ACC112 (cell line): ENCODE measurements around the gene RBM47.

Source experiments
- H2AFZ ChIP-seq: fragments of 200-600 bp; sonication (generic); one replicate; pipeline ENCODE4 v1.6.0; 2017; ENCODE audit warnings: antibody characterized with exemption, low read length; ENCODE audit not compliant: unreplicated experiment
- H3K27ac ChIP-seq: fragments of 200-600 bp; sonication (generic); 2 replicates; pipeline ENCODE4 v1.5.1; 2014; ENCODE audit warnings: low read depth, mild to moderate bottlenecking, antibody characterized with exemption, low read length, moderate library complexity
- H3K27me3 ChIP-seq: fragments of 200-600 bp; sonication (generic); 2 replicates; pipeline ENCODE4 v1.6.1; 2014; ENCODE audit warnings: mild to moderate bottlenecking, antibody characterized with exemption, low read length, moderate library complexity, mixed read lengths; ENCODE audit not compliant: insufficient read depth
- H3K36me3 ChIP-seq: fragments of 200-600 bp; sonication (generic); 2 replicates; pipeline ENCODE4 v1.6.1; 2016; ENCODE audit warnings: mild to moderate bottlenecking, antibody characterized with exemption, low read length, moderate library complexity, mixed read lengths; ENCODE audit not compliant: insufficient read depth
- H3K4me1 ChIP-seq: fragments of 200-600 bp; sonication (generic); one replicate; pipeline ENCODE4 v1.6.1; 2016; ENCODE audit warnings: low read length, mixed read lengths; ENCODE audit not compliant: insufficient read depth, unreplicated experiment, control insufficient read depth
- H3K4me3 ChIP-seq: fragments of 200-600 bp; sonication (generic); 2 replicates; pipeline ENCODE4 v1.5.1; 2014; ENCODE audit warnings: mild to moderate bottlenecking, low read depth, low read length
- H3K79me2 ChIP-seq: fragments of 200-600 bp; sonication (generic); one replicate; pipeline ENCODE4 v1.6.0; 2016; ENCODE audit warnings: low read length; ENCODE audit not compliant: control insufficient read depth, unreplicated experiment, insufficient read depth

RBM47 gene

DNA sequence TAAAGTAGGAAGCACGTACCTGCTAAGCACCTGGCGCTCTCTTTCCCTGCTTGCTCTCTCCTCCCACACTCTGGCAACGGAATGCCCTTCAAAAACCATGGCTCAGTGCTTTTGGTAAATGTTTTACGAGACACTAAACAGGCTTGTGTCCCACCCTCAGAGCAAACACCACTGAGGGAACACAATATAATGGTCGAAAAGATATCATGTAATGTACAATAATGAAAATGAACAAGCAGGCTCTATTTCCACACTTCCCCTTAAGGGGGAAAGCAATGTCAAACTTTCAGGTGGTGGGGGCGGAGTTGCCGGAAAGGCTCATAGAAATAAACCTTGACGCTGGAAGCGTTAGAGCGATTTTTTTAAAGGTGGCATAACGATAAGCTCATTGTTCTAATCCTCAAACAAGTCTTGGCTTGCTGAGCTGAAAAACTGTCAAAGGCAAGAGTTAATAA lies 115.1 kb downstream of the RBM47 start:
- Histone ChIP-seq H3K27ac (no peak overlapping the region), H2AFZ (no peak overlapping the region), H3K4me3 (no peak overlapping the region), H3K4me1 (no peaks in the 10 kb centered on the region), H3K27me3 (no peaks in the 10 kb centered on the region), H3K79me2 (no peaks in the 10 kb centered on the region), H3K36me3 (no peaks in the 10 kb centered on the region)

DNA sequence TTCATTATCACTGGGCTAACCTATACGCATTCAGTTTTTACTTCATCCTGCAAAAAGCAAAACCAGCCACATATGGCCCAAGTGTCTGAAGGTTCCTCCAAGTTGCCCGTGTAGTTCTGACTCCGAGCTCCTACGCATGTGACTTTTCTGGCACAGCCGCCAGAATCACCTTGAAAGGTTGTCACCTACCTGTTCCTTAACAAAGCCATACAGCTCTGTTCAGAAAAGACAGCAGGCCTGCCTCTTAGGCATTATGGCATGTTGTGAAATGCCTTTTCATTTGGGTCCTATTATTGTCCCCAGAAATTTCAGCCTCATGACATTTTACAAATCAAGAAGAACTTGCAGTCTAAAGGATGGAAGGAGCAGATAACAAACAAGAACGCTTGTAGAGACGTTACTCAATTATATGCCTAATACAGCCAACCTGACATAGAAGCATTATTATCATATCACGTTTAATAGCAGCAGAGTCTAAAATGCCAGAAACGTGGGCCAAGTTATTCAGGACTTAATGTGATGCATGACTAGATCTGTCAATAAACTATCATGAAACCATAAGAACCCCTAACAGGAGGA lies 118.5 kb downstream of the RBM47 start:
- H3K27ac ChIP-seq: no peak overlapping the region
- H3K4me3 ChIP-seq: no peak overlapping the region
- H3K27me3 ChIP-seq: no peaks in the 10 kb centered on the region
- no peak overlapping the region for H2AFZ ChIP-seq
- H3K4me1 ChIP-seq: no peaks in the 10 kb centered on the region
- H3K36me3 ChIP-seq: no peaks in the 10 kb centered on the region
- no peaks in the 10 kb centered on the region for H3K79me2 ChIP-seq

DNA sequence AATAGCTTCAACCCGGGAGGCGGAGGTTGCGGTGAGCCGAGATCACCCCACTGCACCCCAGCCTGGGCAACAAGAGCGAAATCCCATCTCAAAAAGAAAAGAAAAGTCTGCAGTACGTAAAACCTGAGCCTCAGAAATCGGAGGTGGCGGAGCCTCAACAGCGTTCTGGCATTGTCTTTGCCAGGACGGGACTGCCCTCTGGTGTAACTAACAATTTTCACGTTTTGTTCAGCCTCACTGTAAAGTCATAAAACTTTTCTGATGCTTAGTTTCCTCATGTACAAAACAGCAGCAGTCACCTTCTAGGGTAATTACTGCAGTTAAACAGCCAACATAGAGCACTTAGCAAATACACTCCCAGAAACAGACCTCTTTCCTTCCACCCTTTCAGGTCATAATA lies 121.7 kb downstream of the RBM47 start:
- H3K27ac ChIP-seq: no peak overlapping the region
- no peak overlapping the region for H2AFZ ChIP-seq
- H3K79me2 ChIP-seq: no peaks in the 10 kb centered on the region
- peaks cover 4% of the 10 kb centered on the region for H3K4me1 ChIP-seq
- H3K27me3 ChIP-seq: no peaks in the 10 kb centered on the region
- no peak overlapping the region for H3K4me3 ChIP-seq
- no peaks in the 10 kb centered on the region for H3K36me3 ChIP-seq

DNA sequence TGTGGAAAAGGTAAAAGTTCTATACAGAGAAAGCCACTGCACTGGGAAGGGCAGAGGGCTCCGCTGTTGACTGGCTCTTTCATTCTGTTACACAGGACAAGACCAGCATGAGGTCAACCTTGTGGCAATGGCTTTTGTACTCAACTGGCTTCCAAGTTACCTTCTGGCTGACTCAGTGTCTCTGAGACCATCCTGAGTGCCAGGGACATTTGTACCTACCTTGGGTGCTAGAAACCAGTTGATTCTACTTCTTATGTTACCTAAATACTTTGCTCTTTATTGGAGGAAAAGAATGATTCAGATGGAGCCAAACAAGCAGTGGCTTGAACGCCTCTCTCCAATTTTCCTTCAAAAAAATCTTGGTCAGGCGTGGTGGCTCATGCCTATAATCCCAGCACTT lies 123.2 kb downstream of the RBM47 start:
- Histone ChIP-seq H3K79me2 (no peaks in the 10 kb centered on the region), H3K4me1 (peaks cover 6% of the 10 kb centered on the region), H3K27me3 (no peaks in the 10 kb centered on the region), H3K4me3 (no peak overlapping the region), H3K36me3 (no peaks in the 10 kb centered on the region), H3K27ac (no peak overlapping the region), H2AFZ (no peak overlapping the region)

DNA sequence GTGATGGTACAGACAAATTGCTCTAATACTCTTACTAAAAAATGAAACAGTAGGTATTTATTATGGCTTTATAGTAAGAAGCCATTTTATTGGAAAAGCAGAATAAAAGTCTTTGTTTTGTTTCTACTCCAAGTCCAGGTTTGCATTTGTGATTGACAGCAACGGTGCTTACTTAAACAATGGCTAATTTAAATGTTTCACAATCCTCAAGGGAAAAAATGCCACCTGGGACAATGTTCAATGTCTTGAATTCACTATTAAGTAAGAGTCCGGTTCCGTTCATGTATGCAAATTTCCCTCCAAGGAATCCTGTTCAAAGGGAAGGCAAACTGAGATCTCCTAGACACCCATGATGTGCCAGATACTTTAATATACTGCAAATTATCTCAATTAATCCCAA lies 123.6 kb downstream of the RBM47 start:
- peaks cover 6% of the 10 kb centered on the region for H3K4me1 ChIP-seq
- H3K36me3 ChIP-seq: no peaks in the 10 kb centered on the region
- H3K4me3 ChIP-seq: no peak overlapping the region
- H2AFZ ChIP-seq: no peak overlapping the region
- no peak overlapping the region for H3K27ac ChIP-seq
- H3K79me2 ChIP-seq: no peaks in the 10 kb centered on the region
- H3K27me3 ChIP-seq: no peaks in the 10 kb centered on the region

DNA sequence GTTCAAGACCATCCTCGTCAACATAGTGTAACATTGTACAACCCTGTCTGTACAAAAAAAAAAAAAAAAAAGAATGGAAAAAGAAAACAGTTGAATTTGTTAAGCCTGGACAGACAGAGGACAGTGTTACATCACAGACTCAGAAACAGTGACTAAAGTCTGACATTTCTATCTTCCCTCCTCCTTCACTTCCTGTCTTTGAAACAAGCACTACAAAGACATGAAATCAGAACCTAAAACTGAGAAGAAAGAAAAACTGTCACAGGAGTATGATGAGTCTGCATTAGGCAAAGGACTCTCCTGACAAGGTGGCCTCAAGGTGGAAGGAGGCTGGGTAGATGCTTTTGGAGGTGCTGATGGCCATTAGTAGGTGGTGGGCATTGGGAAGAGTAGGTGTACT lies 126.7 kb downstream of the RBM47 start:
- no peaks in the 10 kb centered on the region for H3K27me3 ChIP-seq
- no peaks in the 10 kb centered on the region for H3K36me3 ChIP-seq
- H3K4me3 ChIP-seq: no peak overlapping the region
- H2AFZ ChIP-seq: peak overlapping the region; percentile 35
- H3K27ac ChIP-seq: no peak overlapping the region
- peaks cover 6% of the 10 kb centered on the region for H3K4me1 ChIP-seq
- H3K79me2 ChIP-seq: no peaks in the 10 kb centered on the region

DNA sequence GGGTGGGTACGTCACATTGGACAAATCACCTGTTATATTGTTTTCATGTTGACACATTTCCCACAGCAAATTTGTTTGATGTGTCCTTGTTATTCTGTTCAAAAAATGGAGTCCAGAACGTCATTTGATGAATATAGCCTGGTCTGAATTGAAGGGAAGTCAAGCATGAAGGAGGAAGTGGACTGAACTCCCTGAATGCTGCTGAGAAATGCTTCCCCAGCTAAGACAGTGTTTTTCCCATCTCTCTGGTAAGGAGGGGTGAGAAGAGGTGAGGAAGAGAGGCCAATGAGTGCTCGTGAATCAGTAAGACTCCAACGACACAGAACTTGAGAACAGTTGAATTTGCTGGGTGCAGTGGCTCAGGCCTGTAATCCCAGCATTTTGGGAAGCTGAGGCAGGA lies 127.4 kb downstream of the RBM47 start:
- H3K36me3 ChIP-seq: no peaks in the 10 kb centered on the region
- H2AFZ ChIP-seq: no peak overlapping the region
- H3K4me1 ChIP-seq: peaks cover 6% of the 10 kb centered on the region
- no peaks in the 10 kb centered on the region for H3K79me2 ChIP-seq
- no peak overlapping the region for H3K4me3 ChIP-seq
- no peaks in the 10 kb centered on the region for H3K27me3 ChIP-seq
- no peak overlapping the region for H3K27ac ChIP-seq

DNA sequence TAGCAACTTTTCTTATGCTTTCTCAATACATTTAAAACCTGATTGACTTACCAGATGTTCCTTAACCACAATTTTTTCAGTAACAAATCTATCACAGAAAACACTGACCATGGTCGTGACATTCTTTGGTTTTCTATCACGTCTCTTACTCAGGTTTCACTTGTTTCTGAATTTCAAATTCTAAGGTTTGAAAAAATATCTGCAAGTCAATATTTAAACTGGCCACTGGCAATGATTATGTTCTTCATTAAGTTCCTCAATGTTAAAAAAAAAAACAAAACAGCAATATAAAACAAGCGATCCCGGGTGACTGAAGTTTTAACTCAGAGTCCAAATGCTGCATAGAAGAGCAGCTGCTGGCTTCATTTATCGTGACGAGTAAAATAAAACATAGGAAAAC lies 128.9 kb downstream of the RBM47 start:
- Histone ChIP-seq H3K27me3 (no peaks in the 10 kb centered on the region), H3K4me3 (no peak overlapping the region), H3K27ac (no peak overlapping the region), H2AFZ (no peak overlapping the region), H3K79me2 (no peaks in the 10 kb centered on the region), H3K36me3 (no peaks in the 10 kb centered on the region), H3K4me1 (peaks cover 6% of the 10 kb centered on the region)

DNA sequence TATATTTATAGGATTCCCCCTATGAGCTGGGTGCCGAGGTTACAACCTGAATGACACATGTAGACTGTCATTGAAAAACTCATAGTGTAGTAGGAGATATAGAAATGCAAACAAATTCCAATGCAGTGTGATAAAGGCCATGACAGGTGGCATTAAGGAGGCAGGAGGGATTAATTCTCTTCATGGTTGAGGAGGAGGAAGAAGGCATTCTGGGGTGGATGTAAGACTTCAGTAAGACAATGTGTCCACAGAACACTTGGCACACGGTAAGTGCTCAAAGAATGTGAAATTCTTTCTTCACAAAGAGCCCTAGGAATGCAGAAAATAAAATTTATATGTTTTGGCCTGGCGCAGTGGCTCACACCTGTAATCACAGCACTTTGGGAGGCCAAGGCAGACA lies 136.5 kb downstream of the RBM47 start:
- Histone ChIP-seq H2AFZ (no peak overlapping the region), H3K4me1 (peaks cover 6% of the 10 kb centered on the region), H3K27me3 (0 out of 2 replicates have a peak, but pooled peaks cover 2% of the 10 kb centered on the region), H3K4me3 (no peak overlapping the region), H3K79me2 (no peaks in the 10 kb centered on the region), H3K36me3 (no peaks in the 10 kb centered on the region), H3K27ac (no peak overlapping the region)

DNA sequence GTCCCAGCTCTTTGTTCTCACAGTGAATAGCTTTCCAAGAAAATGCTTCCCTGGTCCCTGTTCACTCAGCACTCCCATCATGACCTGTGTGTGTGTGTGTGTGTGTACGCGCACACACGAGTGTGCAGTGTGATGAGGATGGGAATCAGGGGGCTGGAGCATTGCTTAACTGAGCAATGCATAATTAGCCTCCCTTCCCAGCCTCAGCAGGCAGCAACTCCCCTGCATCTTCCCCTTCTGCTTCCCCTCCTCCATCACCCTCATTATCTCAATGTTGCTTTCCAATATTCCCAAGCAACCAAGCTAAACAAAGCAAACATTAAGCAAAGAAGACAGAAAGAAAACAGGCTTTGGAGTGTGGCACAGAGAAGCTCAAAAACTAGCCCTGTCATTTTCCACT lies 137.0 kb downstream of the RBM47 start:
- Histone ChIP-seq H2AFZ (no peak overlapping the region), H3K36me3 (no peaks in the 10 kb centered on the region), H3K27ac (no peak overlapping the region), H3K4me3 (no peak overlapping the region), H3K27me3 (0 out of 2 replicates have a peak, but pooled peaks cover 2% of the 10 kb centered on the region), H3K79me2 (no peaks in the 10 kb centered on the region), H3K4me1 (peaks cover 6% of the 10 kb centered on the region)

DNA sequence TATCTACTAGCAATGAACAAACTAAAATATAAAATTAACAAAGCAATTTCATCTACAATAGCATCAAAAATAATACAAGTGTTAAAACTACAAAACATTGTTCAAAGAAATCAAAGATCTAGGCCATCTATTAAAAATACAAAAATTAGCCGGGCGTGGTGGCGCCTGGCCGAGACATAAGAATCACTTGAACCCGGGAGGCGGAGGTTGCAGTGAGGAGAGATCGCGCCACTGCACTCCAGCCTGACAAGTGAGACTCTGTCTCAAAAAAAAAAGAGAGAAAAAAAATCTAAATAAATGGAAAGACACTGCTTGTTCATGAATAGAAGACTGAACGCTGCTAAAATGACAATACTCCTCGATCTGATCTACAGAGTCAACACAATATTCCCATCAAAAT lies 139.2 kb downstream of the RBM47 start:
- Histone ChIP-seq H2AFZ (no peak overlapping the region), H3K27me3 (0 out of 2 replicates have a peak, but pooled peaks cover 2% of the 10 kb centered on the region), H3K79me2 (no peaks in the 10 kb centered on the region)

More for the DNA sequence above, 139.2 kb downstream of the RBM47 start:
- no peaks in the 10 kb centered on the region for H3K36me3 ChIP-seq
- H3K4me3 ChIP-seq: no peak overlapping the region
- H3K27ac ChIP-seq: no peak overlapping the region
- peaks cover 19% of the 10 kb centered on the region for H3K4me1 ChIP-seq
